Gastroesophageal sphincter (tissue), 3 donors: Measurements from ENCODE around the gene ITGB8.

Experiments
- POLR2A ChIP-seq, 2 donors: fragments of 450-650 bp; IDR thresholded peaks; one replicate each; pipeline ENCODE4 v1.6.1; 2017; ENCODE audit warnings: antibody characterized with exemption in 2 of 2, mild to moderate bottlenecking in 2 of 2, moderate library complexity in 1 of 2
- POLR2AphosphoS5 ChIP-seq: sonication (generic); formaldehyde crosslinking; IDR thresholded peaks from one replicate; pipeline ENCODE4 v1.6.1; 2017; ENCODE audit warnings: antibody characterized with exemption
- TF ChIP-seq, protein P1 (sequence below), 4 experiments: fragments of 200-600 bp in 2 of 4; fragments of 450-650 bp in 2 of 4; sonication (generic) in 1 of 4; IDR thresholded peaks; one replicate each; pipeline ENCODE4 v1.5.1; 2017 to 2019; ENCODE audit warnings: antibody characterized with exemption in 4 of 4, mild to moderate bottlenecking in 2 of 4, moderate library complexity in 2 of 4

DNA sequence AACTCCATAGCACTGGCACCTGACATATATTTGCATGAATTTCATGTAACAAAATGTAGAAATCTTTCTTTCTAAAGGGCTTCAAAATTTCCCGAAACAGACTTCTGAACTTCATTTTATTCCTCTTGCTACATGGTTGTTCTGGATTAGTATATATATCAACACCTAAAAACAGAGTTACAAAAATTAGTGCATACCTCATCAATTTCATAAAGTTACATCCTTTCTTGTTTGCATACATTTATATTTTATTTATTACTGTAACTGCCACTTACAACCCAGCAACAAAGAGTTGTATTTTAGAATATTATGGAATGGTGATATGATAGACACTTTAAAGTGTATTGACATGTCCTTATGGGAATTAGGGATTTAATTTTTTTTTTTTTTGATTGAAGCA is 2.0 kb upstream of the ITGB8 start:
- TF ChIP-seq POLR2AphosphoS5 (no peak), POLR2A (IDR thresholded peaks at IDR 0.05) (no peak)
- TF ChIP-seq, protein P1, sequence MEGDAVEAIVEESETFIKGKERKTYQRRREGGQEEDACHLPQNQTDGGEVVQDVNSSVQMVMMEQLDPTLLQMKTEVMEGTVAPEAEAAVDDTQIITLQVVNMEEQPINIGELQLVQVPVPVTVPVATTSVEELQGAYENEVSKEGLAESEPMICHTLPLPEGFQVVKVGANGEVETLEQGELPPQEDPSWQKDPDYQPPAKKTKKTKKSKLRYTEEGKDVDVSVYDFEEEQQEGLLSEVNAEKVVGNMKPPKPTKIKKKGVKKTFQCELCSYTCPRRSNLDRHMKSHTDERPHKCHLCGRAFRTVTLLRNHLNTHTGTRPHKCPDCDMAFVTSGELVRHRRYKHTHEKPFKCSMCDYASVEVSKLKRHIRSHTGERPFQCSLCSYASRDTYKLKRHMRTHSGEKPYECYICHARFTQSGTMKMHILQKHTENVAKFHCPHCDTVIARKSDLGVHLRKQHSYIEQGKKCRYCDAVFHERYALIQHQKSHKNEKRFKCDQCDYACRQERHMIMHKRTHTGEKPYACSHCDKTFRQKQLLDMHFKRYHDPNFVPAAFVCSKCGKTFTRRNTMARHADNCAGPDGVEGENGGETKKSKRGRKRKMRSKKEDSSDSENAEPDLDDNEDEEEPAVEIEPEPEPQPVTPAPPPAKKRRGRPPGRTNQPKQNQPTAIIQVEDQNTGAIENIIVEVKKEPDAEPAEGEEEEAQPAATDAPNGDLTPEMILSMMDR (IDR thresholded peaks at IDR 0.05): no peak
